Sigmoid colon (tissue), 7 donors: ENCODE results near the gene CRTAC1. TPM values are rescaled to one million over a fixed set of nuclear protein-coding genes. Genes with fewer than 3 reads are reported as not detected.

Experiments used
- DNase-seq: peaks from one replicate; pipeline ENCODE4 v3.0.0-alpha.2; 2019
- H3K27ac ChIP-seq, 4 donors: fragments of 200-600 bp; sonication (generic); one replicate each; pipeline ENCODE4 v1.5.1; 2016 to 2019; ENCODE audit warnings: mild to moderate bottlenecking in 1 of 4
- H3K27me3 ChIP-seq, 3 donors: fragments of 200-600 bp; sonication (generic); one replicate each; pipeline ENCODE4 v1.5.1; 2019; ENCODE audit warnings: mild to moderate bottlenecking in 1 of 3
- H3K36me3 ChIP-seq, 4 donors: fragments of 200-600 bp; sonication (generic); one replicate each; pipeline ENCODE4 v1.5.1; 2016 to 2019
- H3K4me1 ChIP-seq, 4 donors: fragments of 200-600 bp; sonication (generic); one replicate each; pipeline ENCODE4 v1.5.1; 2017 to 2019
- H3K4me3 ChIP-seq, 4 donors: fragments of 200-600 bp; sonication (generic); one replicate each; pipeline ENCODE4 v1.5.1; 2017 to 2019; ENCODE audit warnings: mild to moderate bottlenecking in 2 of 4, moderate library complexity in 1 of 4
- H3K9me3 ChIP-seq, 4 donors: fragments of 200-600 bp in 3 of 4; sonication (generic) in 3 of 4; one replicate each; pipeline versions ENCODE4 v1.5.1 to v1.6.1; 2013 to 2019
- EP300 ChIP-seq, 4 donors: sonication (generic); formaldehyde crosslinking; IDR thresholded peaks; one replicate each; pipeline ENCODE4 v1.6.1; 2017; ENCODE audit warnings: antibody characterized with exemption in 4 of 4
- POLR2A ChIP-seq, 2 donors: fragments of 450-650 bp; IDR thresholded peaks; one replicate each; pipeline ENCODE4 v1.6.1; 2016; ENCODE audit warnings: antibody characterized with exemption in 2 of 2, mild to moderate bottlenecking in 2 of 2, moderate library complexity in 2 of 2
- POLR2AphosphoS5 ChIP-seq, 4 donors: sonication (generic); formaldehyde crosslinking; IDR thresholded peaks; one replicate each; pipeline ENCODE4 v1.6.1; 2017; ENCODE audit warnings: antibody characterized with exemption in 4 of 4
- WGBS, 2 donors: extraction: QIAGEN DNeasy Blood & Tissue Kit; methylation state at CpG; one replicate each; pipeline ENCODE4 v1.1.7; 2013; 5-methylcytosine and 5-hydroxymethylcytosine counted together
- intact Hi-C: fragments of 100-400 bp; cut with DNase I; formaldehyde crosslinking; loops from one replicate; pipeline ENCODE4 v1.15.1; 2023
- polyA plus RNA-seq, 3 donors: library from polyadenylated mRNA; stranded (reverse); fragments of 200-250 nt; gene quantifications; one replicate each; pipeline ENCODE4 v1.2.3, GENCODE V29; 2013
- total RNA-seq, 4 donors: library from RNA; depleted of rRNA; stranded (reverse); fragments of >200 nt; gene quantifications; one replicate each; pipeline ENCODE4 v1.1.0, GENCODE V29; 2016
- TF ChIP-seq, protein P1 (sequence below), 4 experiments: fragments of 450-650 bp in 3 of 4; fragments of 200-600 bp in 1 of 4; IDR thresholded peaks; one replicate each; pipeline ENCODE4 v1.5.1; 2016 to 2019; ENCODE audit warnings: antibody characterized with exemption in 4 of 4, mild to moderate bottlenecking in 3 of 4, moderate library complexity in 2 of 4
- donor health status: healthy with polysubstance abuse.
- donor health status: Bipolar disorder and iron deficiency.
- donor health status: healthy.

CRTAC1 gene
- total and polyA plus RNA-seq, 7 donors, result 1.2 to 6.4 (median 2.6) TPM; not detected in 1

DNA sequence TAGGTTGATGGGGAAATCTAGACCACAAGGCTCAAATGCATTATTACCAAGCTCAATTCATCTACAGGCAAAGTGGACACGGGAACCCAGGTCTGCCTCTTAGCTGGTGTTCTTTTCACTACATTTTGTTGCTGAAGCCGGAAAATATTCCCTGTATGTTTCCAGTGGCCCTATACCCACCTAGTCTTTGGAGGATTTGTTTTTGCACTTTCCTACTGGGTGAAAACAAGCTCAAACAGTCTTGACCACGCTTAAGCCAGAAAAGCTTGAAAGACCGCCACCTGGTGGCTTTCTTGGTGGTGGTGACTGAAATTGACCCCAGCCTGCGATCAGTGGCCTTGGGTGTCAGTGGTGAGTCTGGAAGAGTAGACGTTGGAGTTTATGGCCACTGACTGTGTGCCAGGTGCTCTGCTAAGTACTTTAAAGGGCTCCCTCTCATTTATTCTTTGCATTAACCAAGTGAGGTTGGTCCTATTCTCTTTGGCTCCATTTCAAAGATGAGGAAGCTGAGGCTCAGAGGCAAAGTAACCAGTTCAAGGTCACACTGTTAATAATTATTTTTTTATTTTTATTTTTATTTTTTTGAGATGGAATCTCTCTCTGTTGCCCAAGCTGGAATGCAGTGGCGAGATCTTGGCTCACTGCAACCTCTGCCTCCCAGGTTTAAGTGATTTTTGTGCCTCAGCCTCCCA is 11.1 kb upstream of the CRTAC1 start:
- H3K36me3 ChIP-seq, result no peaks in the 10 kb centered on the region
- H3K27ac ChIP-seq, result no peak overlapping the region
- TF ChIP-seq EP300 (IDR thresholded peaks at IDR 0.05), result no peak
- no peak for TF ChIP-seq POLR2A (IDR thresholded peaks at IDR 0.05)
- TF ChIP-seq POLR2AphosphoS5 (IDR thresholded peaks at IDR 0.05), result no peak
- TF ChIP-seq, protein P1, sequence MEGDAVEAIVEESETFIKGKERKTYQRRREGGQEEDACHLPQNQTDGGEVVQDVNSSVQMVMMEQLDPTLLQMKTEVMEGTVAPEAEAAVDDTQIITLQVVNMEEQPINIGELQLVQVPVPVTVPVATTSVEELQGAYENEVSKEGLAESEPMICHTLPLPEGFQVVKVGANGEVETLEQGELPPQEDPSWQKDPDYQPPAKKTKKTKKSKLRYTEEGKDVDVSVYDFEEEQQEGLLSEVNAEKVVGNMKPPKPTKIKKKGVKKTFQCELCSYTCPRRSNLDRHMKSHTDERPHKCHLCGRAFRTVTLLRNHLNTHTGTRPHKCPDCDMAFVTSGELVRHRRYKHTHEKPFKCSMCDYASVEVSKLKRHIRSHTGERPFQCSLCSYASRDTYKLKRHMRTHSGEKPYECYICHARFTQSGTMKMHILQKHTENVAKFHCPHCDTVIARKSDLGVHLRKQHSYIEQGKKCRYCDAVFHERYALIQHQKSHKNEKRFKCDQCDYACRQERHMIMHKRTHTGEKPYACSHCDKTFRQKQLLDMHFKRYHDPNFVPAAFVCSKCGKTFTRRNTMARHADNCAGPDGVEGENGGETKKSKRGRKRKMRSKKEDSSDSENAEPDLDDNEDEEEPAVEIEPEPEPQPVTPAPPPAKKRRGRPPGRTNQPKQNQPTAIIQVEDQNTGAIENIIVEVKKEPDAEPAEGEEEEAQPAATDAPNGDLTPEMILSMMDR (IDR thresholded peaks at IDR 0.05), result peak; percentile 38 to 63 (median 40)
- H3K4me3 ChIP-seq, result no peak overlapping the region
- intact Hi-C loops, result loop anchor here (2.0 to 10.0 kb wide), 2 partner anchors 127 to 247 kb away; no protein-coding TSS in a partner anchor
- peaks cover 3 to 56% (median 31%) of the 10 kb centered on the region in 3 donors for H3K27me3 ChIP-seq
- DNase-seq, result peak; percentile 72
- H3K9me3 ChIP-seq, result no peaks in the 10 kb centered on the region
- H3K4me1 ChIP-seq, result no peaks in the 10 kb centered on the region
- WGBS, 2 donors, result 22 to 26% methylated on average over 7 of the region's 7 CpGs

DNA sequence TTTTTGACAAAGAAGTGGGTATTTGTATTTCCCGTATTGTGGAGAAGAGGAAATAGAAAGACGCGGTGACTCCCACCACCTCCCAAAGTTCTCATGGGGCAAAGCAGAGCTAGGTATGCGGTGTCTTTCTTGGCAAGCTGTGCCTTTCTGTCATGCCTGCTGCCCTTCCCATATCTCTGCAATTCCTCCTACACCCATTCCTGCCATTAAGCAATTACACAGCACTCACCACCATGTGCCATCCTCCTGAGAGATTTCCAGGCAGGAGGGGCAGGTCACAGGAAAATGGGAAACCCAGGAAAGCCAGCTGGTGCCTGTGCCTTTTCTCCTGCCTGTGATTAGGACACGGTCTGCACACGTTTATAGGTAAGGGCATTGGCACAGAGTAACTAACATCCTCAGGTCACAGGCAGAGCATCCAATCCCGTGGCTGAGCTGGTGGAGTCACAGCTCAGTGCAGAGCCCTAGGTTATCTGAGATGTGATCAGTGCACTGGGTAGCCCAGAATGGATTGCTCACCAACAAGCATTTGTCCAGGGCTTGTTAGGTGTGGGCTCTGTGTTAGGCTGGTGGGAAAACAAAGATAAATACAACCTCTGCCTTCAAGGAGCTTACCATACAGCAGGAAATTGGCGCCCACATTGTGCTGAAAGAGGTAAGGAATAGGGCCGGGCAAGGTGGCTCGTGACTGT is 9.4 kb upstream of the CRTAC1 start:
- H3K4me3 ChIP-seq, result no peak overlapping the region
- TF ChIP-seq POLR2AphosphoS5 (IDR thresholded peaks at IDR 0.05) (no peak), POLR2A (IDR thresholded peaks at IDR 0.05) (no peak), EP300 (IDR thresholded peaks at IDR 0.05) (no peak)
- TF ChIP-seq, protein P1 (IDR thresholded peaks at IDR 0.05), result no peak
- no peak overlapping the region for H3K27ac ChIP-seq
- no peaks in the 10 kb centered on the region for H3K9me3 ChIP-seq
- peaks cover 3 to 66% (median 38%) of the 10 kb centered on the region in 3 donors for H3K27me3 ChIP-seq
- intact Hi-C loops, result loop anchor here (2.0 to 10.0 kb wide), 2 partner anchors 125 to 245 kb away; no protein-coding TSS in a partner anchor
- no peaks in the 10 kb centered on the region for H3K4me1 ChIP-seq
- DNase-seq, result no peak
- 69 to 77% methylated on average over 10 of the region's 10 CpGs for WGBS, 2 donors
- no peaks in the 10 kb centered on the region for H3K36me3 ChIP-seq

DNA sequence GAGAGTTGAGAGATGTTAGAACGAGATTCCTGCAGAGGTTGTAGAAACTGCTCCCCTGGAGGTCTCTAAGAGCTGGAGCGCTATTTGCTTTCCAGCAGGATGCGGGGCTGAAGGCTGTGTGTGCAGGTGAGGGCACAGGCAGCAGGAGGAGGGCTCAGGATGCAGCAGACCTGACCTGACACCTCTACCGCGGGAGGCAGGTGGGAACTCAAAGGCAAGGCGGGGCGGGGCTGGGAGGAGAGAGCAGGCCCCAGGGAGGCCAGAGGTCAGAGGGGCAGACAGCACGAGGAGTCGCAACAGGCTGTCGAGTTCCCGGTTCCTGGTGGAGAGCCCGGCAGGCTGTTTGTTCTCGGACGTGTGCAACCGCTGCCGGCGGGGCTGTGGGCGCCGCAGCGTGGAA is 7.9 kb upstream of the CRTAC1 start:
- TF ChIP-seq, protein P1 (IDR thresholded peaks at IDR 0.05), result no peak
- TF ChIP-seq POLR2A (IDR thresholded peaks at IDR 0.05) (no peak), EP300 (IDR thresholded peaks at IDR 0.05) (no peak), POLR2AphosphoS5 (IDR thresholded peaks at IDR 0.05) (no peak)
- Histone ChIP-seq H3K36me3 (no peaks in the 10 kb centered on the region), H3K27ac (no peak overlapping the region), H3K27me3 (peaks cover 3 to 60% (median 38%) of the 10 kb centered on the region in 3 donors), H3K4me3 (no peak overlapping the region), H3K9me3 (no peaks in the 10 kb centered on the region), H3K4me1 (no peaks in the 10 kb centered on the region)
- 6 to 8% methylated on average over 20 of the region's 20 CpGs for WGBS, 2 donors
- DNase-seq, result no peak
- intact Hi-C loops, result no loop called here

DNA sequence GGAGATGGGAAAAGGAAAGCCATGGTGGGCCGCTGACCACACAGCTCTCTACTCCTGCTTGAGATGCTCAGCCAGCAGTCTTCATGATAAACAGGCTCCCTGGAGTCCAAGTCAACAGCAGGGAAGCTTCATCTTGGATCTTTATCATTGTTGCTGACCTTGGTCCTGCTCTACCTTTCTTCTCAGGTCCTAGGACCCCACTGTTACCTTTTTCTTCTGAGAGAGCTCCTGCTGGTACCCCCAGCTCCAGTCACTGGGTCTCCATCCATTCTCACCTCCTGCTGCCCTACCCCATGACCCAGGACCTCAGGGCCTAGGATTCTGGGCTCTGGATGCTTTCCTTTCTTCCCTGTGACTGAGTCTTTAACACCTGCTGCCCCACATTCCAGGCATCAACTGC is 5.2 kb upstream of the CRTAC1 start:
- Histone ChIP-seq H3K4me1 (peaks cover 0 to 7% (median 7%) of the 10 kb centered on the region in 4 donors), H3K4me3 (no peak overlapping the region), H3K27ac (no peak overlapping the region), H3K36me3 (no peaks in the 10 kb centered on the region), H3K27me3 (peaks cover 3 to 66% (median 42%) of the 10 kb centered on the region in 3 donors), H3K9me3 (no peaks in the 10 kb centered on the region)
- no peak for DNase-seq
- intact Hi-C loops, result no loop called here
- TF ChIP-seq, protein P1 (IDR thresholded peaks at IDR 0.05), result no peak
- TF ChIP-seq POLR2AphosphoS5 (IDR thresholded peaks at IDR 0.05) (no peak), POLR2A (IDR thresholded peaks at IDR 0.05) (no peak), EP300 (IDR thresholded peaks at IDR 0.05) (no peak)
- 53 to 67% methylated on average over 1 of the region's 1 CpG for WGBS, 2 donors
